ENCODE results near the gene LKAAEAR1. TPM values are rescaled to one million over a fixed set of nuclear protein-coding genes. Genes with fewer than 3 reads are reported as not detected.

The LKAAEAR1 gene
- total RNA-seq, 6 experiments from 2014 or later = not detected

DNA sequence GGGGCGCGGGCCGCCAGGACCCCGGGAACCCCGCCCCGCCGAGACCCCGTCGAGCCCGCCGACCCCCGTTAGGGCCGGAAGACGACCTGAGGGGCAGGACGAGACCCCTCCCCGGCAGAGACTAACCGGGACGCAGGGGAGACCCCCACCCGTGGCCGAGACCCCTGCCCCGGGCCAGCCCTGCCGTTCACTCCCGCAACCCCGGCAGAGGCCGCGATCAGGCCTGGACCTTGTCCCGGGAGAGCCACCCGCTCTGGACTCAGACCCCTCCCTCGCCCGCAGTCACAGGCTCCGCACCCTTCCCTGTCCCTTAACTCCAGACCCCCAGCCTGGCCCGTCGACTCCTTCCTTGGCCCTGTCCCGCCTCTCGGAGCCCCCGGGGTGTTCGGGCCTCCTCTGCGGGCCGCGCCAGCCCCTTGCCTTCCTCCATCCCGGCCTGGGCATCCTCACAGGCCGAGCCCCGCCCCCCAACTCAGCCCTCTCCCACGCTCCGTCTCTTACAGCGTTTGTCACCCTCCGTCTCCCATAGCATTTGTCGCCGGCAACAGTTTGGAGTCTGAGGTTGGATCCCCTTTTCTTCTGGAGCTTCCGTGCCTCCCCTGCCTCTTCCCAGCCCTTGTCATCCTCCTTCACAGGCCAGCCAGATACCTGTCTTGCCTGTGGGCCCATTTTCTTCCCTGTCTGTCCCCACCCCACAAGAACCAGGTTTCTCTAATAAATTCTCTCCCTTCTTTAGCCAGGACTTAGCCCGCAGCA lies 20.6 kb downstream of the LKAAEAR1 start:
- intact Hi-C loops (cut with DNase I) = no loop called here
- DNase-seq = peak in 1 of 3 donors; percentile 76
- no peaks in the 10 kb centered on the region for H3K36me3 ChIP-seq
- peak overlapping the region; percentile 69 to 97 (median 87) for H3K4me3 ChIP-seq
- H3K4me1 ChIP-seq = peaks cover 0 to 42% (median 17%) of the 10 kb centered on the region in 4 donors
- H3K27ac ChIP-seq = peak overlapping the region; percentile 60 to 84 (median 84)
- 3% methylated on average over 21 of the region's 51 CpGs for WGBS (ENCODE audit: insufficient coverage, low coverage, low lambda C conversion rate, missing lambda C conversion rate)
- ATAC-seq = peak in 3 of 4 donors; percentile 0 to 3 (median 3)
- no peaks in the 10 kb centered on the region for H3K27me3 ChIP-seq
- TF ChIP-seq, protein P1, sequence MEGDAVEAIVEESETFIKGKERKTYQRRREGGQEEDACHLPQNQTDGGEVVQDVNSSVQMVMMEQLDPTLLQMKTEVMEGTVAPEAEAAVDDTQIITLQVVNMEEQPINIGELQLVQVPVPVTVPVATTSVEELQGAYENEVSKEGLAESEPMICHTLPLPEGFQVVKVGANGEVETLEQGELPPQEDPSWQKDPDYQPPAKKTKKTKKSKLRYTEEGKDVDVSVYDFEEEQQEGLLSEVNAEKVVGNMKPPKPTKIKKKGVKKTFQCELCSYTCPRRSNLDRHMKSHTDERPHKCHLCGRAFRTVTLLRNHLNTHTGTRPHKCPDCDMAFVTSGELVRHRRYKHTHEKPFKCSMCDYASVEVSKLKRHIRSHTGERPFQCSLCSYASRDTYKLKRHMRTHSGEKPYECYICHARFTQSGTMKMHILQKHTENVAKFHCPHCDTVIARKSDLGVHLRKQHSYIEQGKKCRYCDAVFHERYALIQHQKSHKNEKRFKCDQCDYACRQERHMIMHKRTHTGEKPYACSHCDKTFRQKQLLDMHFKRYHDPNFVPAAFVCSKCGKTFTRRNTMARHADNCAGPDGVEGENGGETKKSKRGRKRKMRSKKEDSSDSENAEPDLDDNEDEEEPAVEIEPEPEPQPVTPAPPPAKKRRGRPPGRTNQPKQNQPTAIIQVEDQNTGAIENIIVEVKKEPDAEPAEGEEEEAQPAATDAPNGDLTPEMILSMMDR (IDR thresholded peaks at IDR 0.05) = no peak
- TF ChIP-seq POLR2A (IDR thresholded peaks at IDR 0.05) = no peak
- no peaks in the 10 kb centered on the region for H3K9me3 ChIP-seq

DNA sequence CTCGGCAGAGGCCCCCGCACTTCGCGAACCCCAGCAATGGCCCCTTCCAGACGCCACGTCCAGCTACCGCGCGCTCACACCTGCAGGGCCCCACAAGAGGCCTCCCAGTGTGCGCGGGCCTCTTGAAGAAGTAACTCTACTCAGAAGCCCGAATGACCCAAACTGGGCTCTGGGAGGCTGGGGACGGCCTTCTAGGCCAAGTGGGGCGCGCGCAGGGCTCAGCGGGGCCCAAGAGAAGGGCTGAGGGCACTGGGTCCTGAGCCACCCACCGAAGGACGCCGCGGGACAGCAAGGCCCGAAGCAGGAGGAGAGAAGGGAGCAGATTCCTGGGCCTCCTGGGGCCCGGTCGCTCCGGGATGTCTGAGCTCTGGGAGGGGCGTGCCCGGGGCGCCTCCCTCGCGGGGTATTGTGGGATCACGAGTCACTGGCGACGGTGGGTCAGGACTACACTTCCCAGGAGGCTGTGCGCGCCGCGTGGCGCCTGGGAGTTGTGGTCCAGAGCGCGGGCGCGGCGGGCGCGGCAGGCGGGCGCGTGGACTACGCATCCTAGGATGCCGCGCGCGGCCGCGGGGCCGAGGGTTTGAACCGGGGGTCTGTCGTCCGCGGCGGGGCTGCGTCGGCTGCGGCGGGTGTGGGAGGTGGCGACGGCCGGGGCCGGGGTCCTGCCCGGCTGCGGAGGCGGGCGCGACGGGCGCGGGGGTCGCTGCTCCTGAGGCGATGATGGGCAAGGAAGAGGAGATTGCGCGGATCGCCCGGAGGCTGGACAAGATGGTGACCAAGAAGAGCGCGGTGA lies 21.4 kb downstream of the LKAAEAR1 start, which contains the start of gene TCEA2:
Gene TCEA2 (plus strand): TSS at position 603 of the 793 bp plus-strand sequence. CDS start 115 bp downstream, at position 718.
- Histone ChIP-seq H3K4me3 (peak within 1 kb of the TSS; percentile 69 to 97 (median 87)), H3K9me3 (no peaks in the 10 kb centered on the region), H3K36me3 (no peaks in the 10 kb centered on the region), H3K27me3 (no peaks in the 10 kb centered on the region), H3K27ac (peak within 1 kb of the TSS; percentile 60 to 84 (median 84)), H3K4me1 (peaks cover 0 to 42% (median 17%) of the 10 kb centered on the region in 4 donors)
- peak; percentile 79 for TF ChIP-seq POLR2A (IDR thresholded peaks at IDR 0.05)
- TF ChIP-seq, protein P1 (IDR thresholded peaks at IDR 0.05) = no peak
- DNase-seq (peak; percentile 97 to 98 (median 97)), ATAC-seq (peak; percentile 63 to 87 (median 80))
- intact Hi-C loops (cut with DNase I) = no loop called here
- WGBS (ENCODE audit: insufficient coverage, low coverage, low lambda C conversion rate, missing lambda C conversion rate) = 0% methylated on average over 18 of the region's 85 CpGs

DNA sequence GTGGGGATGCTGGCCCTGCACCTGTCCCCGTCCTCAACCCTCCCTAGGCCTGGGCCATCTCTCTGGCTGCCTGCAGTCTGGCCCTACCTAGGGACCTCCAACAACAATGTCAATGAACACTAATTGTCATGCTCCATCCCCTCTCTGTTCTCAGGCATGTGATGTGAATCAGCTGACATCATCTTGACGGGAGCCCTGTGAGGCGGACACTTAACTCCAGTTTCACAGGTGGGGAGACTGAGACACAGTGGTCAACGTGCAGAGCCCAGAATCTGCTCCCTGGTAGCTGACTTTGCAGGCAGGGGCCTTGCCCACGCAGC lies 22.0 kb downstream of the LKAAEAR1 start:
- H3K27ac ChIP-seq = peak overlapping the region in 2 of 3 donors; percentile 8 to 84
- DNase-seq = no peak
- peak overlapping the region; percentile 69 to 97 (median 87) for H3K4me3 ChIP-seq
- no peak for ATAC-seq
- 53% methylated on average over 2 of the region's 5 CpGs for WGBS (ENCODE audit: insufficient coverage, low coverage, low lambda C conversion rate, missing lambda C conversion rate)
- H3K27me3 ChIP-seq = no peaks in the 10 kb centered on the region
- intact Hi-C loops (cut with DNase I) = no loop called here
- no peaks in the 10 kb centered on the region for H3K36me3 ChIP-seq
- H3K9me3 ChIP-seq = no peaks in the 10 kb centered on the region
- H3K4me1 ChIP-seq = peaks cover 0 to 37% (median 17%) of the 10 kb centered on the region in 4 donors
- no peak for TF ChIP-seq POLR2A (IDR thresholded peaks at IDR 0.05)
- TF ChIP-seq, protein P1 (IDR thresholded peaks at IDR 0.05) = no peak

DNA sequence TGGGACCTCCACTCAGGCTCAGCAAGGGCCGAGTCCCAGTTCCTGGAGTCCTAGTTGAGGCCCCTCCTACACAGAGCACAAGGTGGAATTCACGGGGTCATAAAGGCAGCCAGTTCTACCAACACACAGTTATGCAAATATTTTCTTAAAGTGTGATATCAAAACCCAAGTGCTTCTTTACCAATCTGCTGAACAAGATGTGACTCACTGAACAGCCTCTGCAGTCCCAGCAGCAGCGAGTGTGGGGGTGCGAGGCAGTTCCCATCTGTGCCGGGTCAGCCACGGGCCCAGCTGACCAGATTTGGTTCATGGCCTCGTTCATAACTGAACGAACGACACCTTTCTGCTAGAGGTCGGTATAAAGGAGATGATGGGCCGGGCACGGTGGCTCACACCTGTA lies 25.7 kb downstream of the LKAAEAR1 start:
- Histone ChIP-seq H3K4me3 (no peak overlapping the region), H3K4me1 (peaks cover 0 to 5% (median 1%) of the 10 kb centered on the region in 4 donors), H3K27me3 (no peaks in the 10 kb centered on the region), H3K27ac (no peak overlapping the region), H3K9me3 (no peaks in the 10 kb centered on the region), H3K36me3 (no peaks in the 10 kb centered on the region)
- 63% methylated on average over 8 of the region's 12 CpGs for WGBS (ENCODE audit: insufficient coverage, low coverage, low lambda C conversion rate, missing lambda C conversion rate)
- ATAC-seq = no peak
- intact Hi-C loops (cut with DNase I) = no loop called here
- TF ChIP-seq, protein P1 (IDR thresholded peaks at IDR 0.05) = no peak
- TF ChIP-seq POLR2A (IDR thresholded peaks at IDR 0.05) = no peak
- DNase-seq = no peak
